CD4-positive, alpha-beta T cell treated with Interleukin-15 for 1 hour (primary cell): ENCODE measurements around the gene ZGPAT.
A peak's percentile ranks its signal among the peaks of the same experiment; 100 is the strongest.

Source experiments
- DNase-seq: peaks from one replicate; pipeline ENCODE4 v3.0.0-alpha.2; 2020

ZGPAT gene

GRCh38 chr20:63747622-63748069 lies 39.8 kb downstream of the ZGPAT start:
- DNase-seq: no peak

GRCh38 chr20:63748070-63748933 lies 40.5 kb downstream of the ZGPAT start:
- no peak for DNase-seq

GRCh38 chr20:63748934-63749270 lies 41.1 kb downstream of the ZGPAT start:
- DNase-seq: no peak

GRCh38 chr20:63749597-63750508 lies 42.0 kb downstream of the ZGPAT start:
- peak; percentile 9 for DNase-seq

- DNase-seq: peak; percentile 59
These were observed 43.1 kb downstream of the ZGPAT start for GRCh38 chr20:63750807-63751470.

GRCh38 chr20:63751471-63752271 lies 43.8 kb downstream of the ZGPAT start:
- DNase-seq: peak; percentile 23

GRCh38 chr20:63752411-63753101 lies 44.7 kb downstream of the ZGPAT start:
- peak; percentile 3 for DNase-seq

GRCh38 chr20:63753381-63753780 lies 45.5 kb downstream of the ZGPAT start:
- no peak for DNase-seq

- no peak for DNase-seq
These were observed 46.2 kb downstream of the ZGPAT start for GRCh38 chr20:63754008-63754407.

- DNase-seq: no peak
These were observed 48.3 kb downstream of the ZGPAT start for GRCh38 chr20:63755933-63756647.

- DNase-seq: no peak
These were observed 48.8 kb downstream of the ZGPAT start for GRCh38 chr20:63756648-63756991.

- DNase-seq: no peak
These were observed 50.3 kb downstream of the ZGPAT start for GRCh38 chr20:63758152-63758551.

- no peak for DNase-seq
These were observed 51.6 kb downstream of the ZGPAT start for GRCh38 chr20:63759377-63759901.

- no peak for DNase-seq
These were observed 57.4 kb downstream of the ZGPAT start for GRCh38 chr20:63765082-63765873.

- DNase-seq: no peak
These were observed 58.1 kb downstream of the ZGPAT start for GRCh38 chr20:63765902-63766301.

- no peak for DNase-seq
These were observed 59.0 kb downstream of the ZGPAT start for GRCh38 chr20:63766695-63767426.

- DNase-seq: no peak
These were observed 59.6 kb downstream of the ZGPAT start for GRCh38 chr20:63767456-63767855.

- no peak for DNase-seq
These were observed 60.0 kb downstream of the ZGPAT start for GRCh38 chr20:63767886-63768285.
